Activated CD4-positive, CD25-positive, alpha-beta regulatory T cell treated with anti-CD3 and anti-CD28 coated beads, Interleukin-2, amount 50 U/mL, for 16 hours (primary cell): Measurements from ENCODE around the gene BST2.
"Not testable (repeated sequence)": the region's sequence is repeated elsewhere in the genome, so short reads cannot be mapped to it uniquely, and the experiment has no call there.

Experiments used
- DNase-seq: peaks from one replicate; pipeline ENCODE4 v3.0.0-alpha.2; 2020; ENCODE audit warnings: low read depth, low spot score

Gene BST2

DNA sequence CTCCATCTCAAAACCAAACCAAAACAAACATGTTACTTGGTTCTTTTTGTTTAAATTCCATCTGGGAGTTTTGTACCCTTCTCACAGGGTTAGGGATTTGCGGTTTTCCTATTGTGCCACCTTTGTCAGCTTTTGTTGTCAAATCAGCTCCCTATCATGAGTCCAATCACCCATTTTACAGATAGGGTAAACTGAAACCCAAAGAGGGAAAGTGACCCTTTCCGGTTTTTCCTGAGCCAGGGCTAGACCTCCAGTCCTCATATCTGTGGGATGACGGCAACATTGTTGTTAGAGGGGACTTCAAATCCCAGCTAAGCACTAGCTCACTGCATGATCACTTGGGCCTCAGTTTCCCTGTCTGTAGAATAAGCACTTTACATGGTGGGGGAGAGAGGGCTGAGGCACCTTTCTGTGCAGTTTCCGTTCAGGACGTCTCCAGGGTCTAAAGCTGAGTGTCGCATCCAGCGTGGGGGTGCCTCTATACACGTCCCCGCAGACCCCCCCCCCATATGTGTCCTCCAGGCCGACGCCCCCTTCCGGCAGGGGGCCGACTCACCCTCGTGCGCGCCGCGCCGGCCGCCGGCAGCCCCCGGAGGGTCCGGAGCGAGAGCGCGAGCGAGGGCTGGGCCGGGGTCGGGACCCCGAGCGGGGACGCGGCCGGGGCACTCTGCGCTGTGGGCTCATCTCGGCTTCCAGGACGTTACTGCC is 15.3 kb downstream of the BST2 start:
- DNase-seq: no peak

GRCh38 chr19:17389288-17389687 is 16.1 kb downstream of the BST2 start:
- DNase-seq: no peak

DNA sequence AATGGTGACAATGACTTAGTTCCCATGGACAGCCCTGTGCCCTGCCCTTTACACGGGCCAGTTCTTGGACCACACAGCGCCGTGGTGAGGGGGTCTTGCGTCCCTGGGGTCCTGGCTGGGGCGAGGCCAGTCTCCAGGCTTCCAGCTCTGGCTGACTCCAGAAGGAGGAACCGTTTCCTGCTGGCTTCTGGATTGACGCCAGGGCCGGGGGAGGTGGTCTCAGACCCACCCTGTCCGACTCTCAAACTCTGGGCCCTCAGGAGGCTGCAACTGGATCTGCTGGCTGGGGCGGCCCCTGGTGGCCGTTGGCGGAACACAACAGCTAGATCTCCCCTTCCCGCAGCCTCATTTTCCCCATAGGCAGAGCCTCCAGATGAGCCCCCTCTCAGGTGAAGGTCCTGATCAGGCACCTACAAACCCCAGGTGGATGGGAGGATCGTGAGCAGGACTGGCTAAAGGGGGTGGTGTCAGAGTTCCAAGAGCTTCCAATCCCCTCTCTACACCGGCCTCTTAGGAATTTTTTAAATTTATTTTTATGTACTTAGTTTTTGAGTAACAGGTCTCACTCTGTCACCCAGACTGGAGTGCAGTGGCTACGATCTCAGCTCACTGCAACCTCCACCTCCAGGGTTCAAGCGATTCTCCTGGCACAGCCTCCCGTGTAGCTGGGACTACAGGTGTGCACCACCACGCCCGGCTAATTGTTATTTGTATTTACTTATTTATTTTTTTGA is 19.4 kb downstream of the BST2 start:
- no peak for DNase-seq

GRCh38 chr19:17380426-17381138 is 24.8 kb downstream of the BST2 start:
- no peak for DNase-seq

GRCh38 chr19:17379221-17379631 is 26.2 kb downstream of the BST2 start:
- DNase-seq: no peak

DNA sequence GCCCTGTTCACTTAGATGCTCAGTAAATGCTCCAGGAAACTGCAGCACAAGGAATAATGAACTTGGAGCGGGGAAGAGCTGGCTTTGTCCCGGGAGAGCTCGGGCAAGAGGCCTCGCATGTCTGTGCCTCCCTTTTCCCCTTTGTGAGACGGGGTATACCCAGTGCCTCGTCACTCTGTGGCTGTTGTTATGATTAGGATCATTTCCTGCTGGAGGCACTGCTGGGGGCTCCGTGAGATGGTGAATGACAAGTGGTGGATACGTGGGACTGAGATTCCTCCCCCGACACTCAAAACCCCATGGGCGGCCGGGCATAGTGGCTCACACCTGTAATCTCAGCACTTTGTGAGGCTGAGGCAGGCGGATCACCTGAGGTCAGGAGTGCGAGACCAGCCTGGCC is 27.2 kb downstream of the BST2 start:
- DNase-seq: no peak

GRCh38 chr19:17376935-17377600 is 28.4 kb downstream of the BST2 start, which contains the start of gene PLVAP:
TSS of gene PLVAP (minus strand) at chr19:17377342. CDS start at chr19:17377288, 54 bp downstream.
- no peak for DNase-seq

DNA sequence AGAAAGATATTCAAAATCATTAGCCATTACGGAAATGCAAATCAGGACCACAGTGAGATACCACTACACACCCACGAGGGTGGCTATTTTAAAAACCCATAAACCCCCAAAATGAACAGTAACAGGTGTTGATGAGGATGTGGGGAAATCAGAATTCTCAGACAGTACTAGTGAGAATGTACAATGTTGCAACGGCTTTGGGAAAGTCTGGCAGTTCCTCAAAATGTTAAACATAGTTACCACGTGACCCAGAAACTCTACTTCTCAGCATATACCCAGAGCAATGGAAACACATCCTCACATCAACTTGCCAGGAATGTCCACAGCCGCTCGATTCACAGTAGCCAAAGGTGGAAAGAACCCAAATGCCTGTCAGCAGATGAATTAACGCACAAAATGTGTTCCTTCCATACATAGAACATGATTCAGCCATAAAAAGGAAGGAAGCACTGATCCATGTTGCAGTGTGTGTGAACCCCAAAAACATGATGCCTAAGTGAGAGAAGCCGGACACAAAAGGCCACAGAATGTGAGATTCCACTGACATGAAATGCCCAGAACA is 35.3 kb downstream of the BST2 start:
- DNase-seq: no peak

DNA sequence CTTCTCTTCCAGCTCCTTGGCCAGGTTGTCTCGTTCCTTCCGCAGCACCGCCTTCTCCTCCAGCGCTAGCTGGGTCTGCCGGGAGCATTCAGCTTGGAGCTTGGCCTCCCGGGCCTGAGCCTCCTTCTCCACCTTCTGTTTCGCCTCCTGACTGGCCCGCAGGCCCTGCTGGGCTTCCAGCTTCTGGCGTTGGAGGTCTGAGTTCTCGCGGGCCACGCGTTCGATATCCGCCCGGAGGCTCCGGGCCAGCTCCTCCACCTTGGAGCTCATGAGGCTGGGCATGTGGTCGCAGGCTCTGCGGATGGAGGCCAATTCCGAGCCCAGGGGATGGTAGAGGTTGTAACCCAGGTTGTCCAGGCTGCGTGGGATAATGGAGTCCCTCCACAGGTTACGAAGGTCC is 40.1 kb downstream of the BST2 start:
- no peak for DNase-seq

- not testable (repeated sequence) for DNase-seq
Measured at GRCh38 chr19:17363852-17364605, 41.4 kb downstream of the BST2 start.

DNA sequence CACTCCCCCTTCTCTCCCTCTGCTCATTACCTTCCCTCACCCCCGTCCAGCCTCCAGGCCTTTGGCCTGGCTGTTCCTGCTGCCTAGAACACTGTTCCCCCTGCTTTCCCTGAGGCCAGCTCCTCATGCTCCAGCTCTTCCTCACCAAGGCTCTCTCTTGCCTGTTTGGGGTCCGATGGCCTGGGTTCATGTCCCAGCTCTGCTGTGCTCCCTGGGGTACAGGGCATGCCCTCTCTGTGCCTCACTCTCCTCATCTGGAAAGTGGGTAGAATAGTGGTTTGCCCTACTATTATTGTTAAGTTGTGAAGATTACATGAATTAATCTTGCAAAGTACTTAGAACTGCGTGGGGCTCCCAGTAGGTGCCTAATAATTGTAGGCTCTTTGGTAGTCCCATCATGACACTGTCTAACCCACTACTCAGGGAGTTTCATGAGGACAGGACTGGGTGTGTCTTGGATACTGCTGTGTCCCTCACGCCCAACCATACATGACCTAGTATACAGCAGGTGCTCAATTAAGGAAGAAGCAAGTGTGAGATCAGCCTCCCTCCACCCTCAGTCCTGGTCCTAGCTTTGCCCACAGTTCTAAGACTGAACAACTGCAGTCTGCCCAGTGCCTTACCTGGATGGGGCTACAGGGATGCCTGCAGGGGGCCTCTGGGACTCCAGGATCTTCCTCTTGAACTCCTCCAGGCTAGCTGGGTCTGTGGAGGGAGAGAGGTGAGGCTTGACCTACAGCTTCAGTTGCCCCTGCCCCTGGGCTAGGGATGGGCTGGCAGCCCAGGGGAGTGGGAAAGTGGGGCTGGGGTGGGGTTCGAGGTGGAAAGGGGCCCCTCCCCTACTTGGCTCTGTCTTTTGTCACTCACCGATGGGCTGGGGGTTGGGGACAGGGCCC is 45.3 kb downstream of the BST2 start:
- no peak for DNase-seq

DNA sequence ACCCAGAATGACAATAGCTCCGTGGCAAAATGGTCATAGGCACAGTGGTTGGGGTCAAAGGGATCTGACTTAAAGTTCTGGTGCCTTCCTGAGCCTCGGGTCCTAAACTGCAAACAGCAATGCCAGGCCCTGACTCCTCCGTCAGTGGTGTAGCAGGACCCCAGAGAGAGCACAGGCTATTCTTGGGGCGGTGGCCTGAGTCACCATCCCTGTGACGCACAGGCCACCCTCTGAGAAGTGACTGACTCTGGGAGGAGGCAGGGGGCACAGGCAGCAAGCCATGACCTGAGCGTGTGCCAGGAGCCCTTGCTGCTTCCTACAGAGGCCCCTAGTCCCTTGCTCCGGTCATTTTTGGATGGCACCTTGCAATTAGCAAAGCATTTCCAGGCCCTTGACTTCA is 47.0 kb downstream of the BST2 start:
- DNase-seq: no peak

DNA sequence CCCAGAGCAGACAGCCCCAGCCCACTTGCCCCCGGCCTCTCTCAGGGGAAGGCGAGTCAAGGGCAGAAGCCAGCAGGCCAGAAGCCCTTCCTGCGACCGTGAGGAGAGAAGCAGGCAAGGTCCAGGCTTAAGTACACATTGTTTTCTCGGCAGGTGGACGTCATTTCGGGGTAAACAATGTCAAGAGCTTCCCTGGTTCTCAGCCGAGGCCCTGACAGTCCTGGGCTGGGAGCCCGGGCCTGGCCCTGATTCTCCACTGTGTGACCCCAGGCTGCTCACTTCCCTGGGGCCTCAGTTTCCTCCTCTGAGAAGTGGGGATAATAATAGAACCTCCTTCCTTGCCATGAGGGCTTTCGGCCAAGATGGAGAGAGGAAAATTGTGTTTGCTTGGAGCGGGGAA is 47.7 kb downstream of the BST2 start:
- no peak for DNase-seq

- DNase-seq: no peak
Measured at GRCh38 chr19:17357078-17357666, 48.3 kb downstream of the BST2 start.

DNA sequence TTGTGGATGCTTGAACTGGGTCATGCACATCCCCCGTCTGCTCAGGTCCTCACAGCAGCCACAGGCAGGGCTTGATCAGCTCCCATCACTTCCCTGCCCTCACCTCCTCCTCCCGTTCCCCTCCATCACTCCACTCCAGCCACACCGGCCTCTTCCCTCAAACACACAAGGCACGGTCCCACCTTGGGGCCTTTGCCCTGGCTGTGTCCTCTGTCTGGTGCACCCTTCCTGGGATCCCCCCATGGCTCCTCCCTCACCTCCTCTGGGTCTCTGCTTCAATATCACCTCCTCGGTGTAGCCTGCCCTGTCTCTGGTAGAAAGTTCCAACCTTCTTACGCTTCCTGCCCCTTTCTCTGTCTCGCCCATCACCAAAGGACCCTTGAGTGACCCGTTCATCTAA is 52.0 kb downstream of the BST2 start:
- DNase-seq: no peak
